Cardiac muscle cell (in vitro differentiated cells and primary cell): ENCODE measurements around the gene PITPNM2. TPM values are rescaled to one million over a fixed set of nuclear protein-coding genes. Genes with fewer than 3 reads are reported as not detected.

Experiments
- DNase-seq, 2 donors: peaks; one replicate each; pipeline versions ENCODE4 v3.0.0 to v3.0.0-alpha.2; 2010 to 2017; ENCODE audit warnings: low read depth in 1 of 2, low spot score in 1 of 2
- H3K27ac ChIP-seq: fragments of 200-600 bp; sonication (generic); 2 replicates; pipeline ENCODE4 v1.5.1; 2016
- H3K27me3 ChIP-seq: fragments of 200-600 bp; sonication (generic); 2 replicates; pipeline ENCODE4 v1.6.0; 2016; ENCODE audit warnings: control low read depth
- H3K36me3 ChIP-seq: fragments of 200-600 bp; sonication (generic); 2 replicates; pipeline ENCODE4 v1.5.1; 2016; ENCODE audit warnings: control low read depth
- H3K4me1 ChIP-seq: fragments of 200-600 bp; sonication (generic); 2 replicates; pipeline ENCODE4 v1.8.1; 2017; ENCODE audit warnings: low read depth, mild to moderate bottlenecking, mixed run types
- H3K4me3 ChIP-seq: fragments of 200-600 bp; sonication (generic); 2 replicates; pipeline ENCODE4 v1.5.1; 2016; ENCODE audit warnings: mild to moderate bottlenecking
- H3K9me3 ChIP-seq: fragments of 200-600 bp; sonication (generic); 2 replicates; pipeline ENCODE4 v1.5.1; 2017; ENCODE audit warnings: low read depth, mild to moderate bottlenecking, control low read depth
- CTCF ChIP-seq: IDR thresholded peaks from 2 replicates; pipeline ENCODE4 v1.5.1; 2012; ENCODE audit warnings: low read depth, mild to moderate bottlenecking, low read length
- polyA plus RNA-seq: library from polyadenylated mRNA; unstranded; fragments of >200 nt; fragmentation: Nextera tagmentation; extraction: Ambion mirVana; gene quantifications from 2 replicates; pipeline ENCODE4 v1.2.1, GENCODE V29; 2016
- total RNA-seq: library from RNA; depleted of rRNA; stranded (reverse); fragments of >200 nt; gene quantifications from 2 replicates; pipeline ENCODE4 v1.2.3, GENCODE V29; 2016

Gene PITPNM2
- 3.7 and 5.6 TPM in 2 replicates for total RNA-seq
- 2.9 and 4.8 TPM in 2 replicates for polyA plus RNA-seq

DNA sequence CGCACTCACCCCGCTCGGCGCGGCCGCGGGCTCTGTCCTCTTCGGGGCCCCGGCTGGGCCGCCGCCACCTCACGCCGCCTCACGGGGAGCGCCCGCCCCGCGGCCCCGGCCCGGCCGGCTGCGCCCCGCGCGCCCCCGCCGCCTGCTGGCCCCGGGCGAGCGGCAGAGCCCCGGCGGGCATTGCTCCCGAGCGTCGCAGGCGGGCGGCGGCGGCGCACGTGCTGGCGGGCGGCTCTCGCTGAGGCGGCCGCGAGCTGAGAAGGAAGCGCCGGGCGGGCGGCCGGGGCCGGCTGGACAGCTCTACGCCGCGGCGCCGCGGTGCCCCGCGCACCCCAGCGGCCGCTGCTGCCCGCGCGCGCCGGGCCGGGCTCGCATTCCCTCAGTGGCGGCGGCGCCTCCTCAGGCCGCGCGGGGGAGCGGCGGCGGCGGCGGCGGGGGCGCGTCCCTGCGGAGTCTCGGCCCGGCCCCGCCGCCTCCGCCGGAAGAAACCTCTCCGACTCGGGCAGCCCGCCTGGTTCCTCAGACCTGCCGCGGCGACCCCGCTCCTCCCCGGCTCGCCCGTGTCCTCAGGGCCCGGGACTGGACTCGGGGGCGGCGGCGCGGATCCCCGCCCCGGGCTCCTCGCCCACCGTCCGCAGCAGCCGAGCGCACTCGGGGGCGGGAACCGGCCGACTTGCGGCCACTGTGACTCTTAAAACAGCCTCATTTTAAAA is at the start of gene PITPNM2:
Gene PITPNM2, minus strand, starts transcription at position 347 of the 713 bp plus-strand sequence. CDS start 116,500 bp downstream, outside the sequence.
- peaks cover 3% of the 10 kb centered on the region for H3K27me3 ChIP-seq
- peak within 1 kb of the TSS; percentile 63 for H3K27ac ChIP-seq
- DNase-seq, result peak; percentile 76 to 91
- H3K36me3 ChIP-seq, result peaks cover 3% of the 10 kb centered on the region
- H3K9me3 ChIP-seq, result no peaks in the 10 kb centered on the region
- TF ChIP-seq CTCF, result no peak
- H3K4me3 ChIP-seq, result peak within 1 kb of the TSS; percentile 98
- H3K4me1 ChIP-seq, result peaks cover 14% of the 10 kb centered on the region

DNA sequence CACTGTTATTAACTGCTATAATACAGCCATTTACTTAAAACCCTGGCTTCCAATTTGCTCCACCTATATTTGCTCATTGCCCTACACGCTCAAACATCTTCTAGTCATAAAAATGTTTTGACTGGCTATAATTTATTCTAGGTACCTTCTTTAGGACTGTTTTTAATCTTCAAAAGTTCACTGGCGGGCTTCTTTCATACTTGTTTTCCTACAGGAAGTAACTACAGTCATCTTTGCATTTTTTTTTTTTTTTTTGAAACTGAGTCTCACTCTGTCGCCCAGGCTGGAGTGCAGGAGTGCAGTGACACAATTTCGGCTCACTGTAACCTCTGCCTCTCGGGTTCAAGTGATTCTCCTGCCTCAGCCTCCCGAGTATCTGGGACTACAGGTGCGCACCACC is 49.5 kb upstream of the PITPNM2 start:
- H3K4me3 ChIP-seq, result no peak overlapping the region
- H3K27me3 ChIP-seq, result no peaks in the 10 kb centered on the region
- no peak overlapping the region for H3K27ac ChIP-seq
- no peak for DNase-seq
- no peaks in the 10 kb centered on the region for H3K4me1 ChIP-seq
- no peak for TF ChIP-seq CTCF
- no peaks in the 10 kb centered on the region for H3K9me3 ChIP-seq
- H3K36me3 ChIP-seq, result peaks cover 53% of the 10 kb centered on the region

DNA sequence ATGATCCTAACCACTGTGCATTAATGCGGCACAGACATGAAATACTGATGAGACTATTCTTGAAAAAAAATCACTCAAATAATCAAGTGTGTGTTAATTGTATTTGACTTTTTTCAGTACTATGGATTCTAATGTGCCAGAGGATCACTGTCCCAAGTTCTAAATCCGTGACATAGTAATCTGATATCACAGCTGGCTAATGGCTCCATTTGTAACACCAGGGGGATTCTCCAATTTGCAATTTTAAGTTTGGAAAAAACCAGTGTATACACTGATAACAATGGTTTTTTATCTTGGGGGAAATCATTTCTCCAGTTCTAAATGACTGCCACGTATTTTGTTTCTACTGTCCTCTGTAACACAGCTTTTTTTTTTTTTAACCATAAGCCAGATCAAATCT is 49.0 kb upstream of the PITPNM2 start:
- TF ChIP-seq CTCF, result no peak
- no peaks in the 10 kb centered on the region for H3K27me3 ChIP-seq
- H3K36me3 ChIP-seq, result peaks cover 50% of the 10 kb centered on the region
- H3K4me3 ChIP-seq, result no peak overlapping the region
- no peak overlapping the region for H3K27ac ChIP-seq
- no peak for DNase-seq
- no peaks in the 10 kb centered on the region for H3K4me1 ChIP-seq
- H3K9me3 ChIP-seq, result no peaks in the 10 kb centered on the region

- no peak for TF ChIP-seq CTCF
- H3K4me3 ChIP-seq, result no peak overlapping the region
- H3K36me3 ChIP-seq, result peaks cover 41% of the 10 kb centered on the region
- DNase-seq, result no peak
- H3K9me3 ChIP-seq, result no peaks in the 10 kb centered on the region
- no peaks in the 10 kb centered on the region for H3K4me1 ChIP-seq
- no peaks in the 10 kb centered on the region for H3K27me3 ChIP-seq
- no peak overlapping the region for H3K27ac ChIP-seq
Measured at GRCh38 chr12:123187637-123188036, 36.7 kb upstream of the PITPNM2 start.

DNA sequence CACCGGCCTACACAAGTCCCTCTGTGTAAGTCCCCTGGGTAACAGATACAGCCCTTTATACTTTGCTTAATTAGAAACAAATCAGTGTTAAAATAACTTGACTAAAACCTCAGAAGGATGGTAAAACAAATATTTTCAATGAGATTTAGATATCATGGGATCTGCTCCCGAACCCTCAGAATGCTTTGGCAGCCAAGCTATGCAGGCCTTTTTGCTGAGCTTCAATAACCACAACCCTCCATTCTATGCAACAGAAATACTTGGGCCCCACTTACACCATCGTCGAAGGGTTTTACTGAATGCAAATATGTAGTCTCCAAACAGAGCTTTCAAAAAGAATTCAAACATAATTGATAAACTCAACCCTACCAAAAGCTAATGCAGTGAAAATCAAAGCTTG is 29.3 kb upstream of the PITPNM2 start:
- no peak overlapping the region for H3K27ac ChIP-seq
- peaks cover 48% of the 10 kb centered on the region for H3K36me3 ChIP-seq
- H3K4me1 ChIP-seq, result no peaks in the 10 kb centered on the region
- no peaks in the 10 kb centered on the region for H3K9me3 ChIP-seq
- H3K27me3 ChIP-seq, result no peaks in the 10 kb centered on the region
- H3K4me3 ChIP-seq, result no peak overlapping the region
- DNase-seq, result no peak
- TF ChIP-seq CTCF, result no peak
